IMR-90 (cell line): Measurements from ENCODE around the gene MEGF10.

Source experiments
- CEBPB ChIP-seq: IDR thresholded peaks from 2 replicates; pipeline ENCODE4 v1.6.1; 2012; ENCODE audit warnings: low read depth, low read length, improper control_type of control experiment
- CHD1 ChIP-seq: IDR thresholded peaks from 2 replicates; pipeline ENCODE4 v1.6.1; 2012; ENCODE audit warnings: low read depth, low read length, improper control_type of control experiment
- ELK1 ChIP-seq: fragments of 150-350 bp; IDR thresholded peaks from 2 replicates; pipeline ENCODE4 v1.6.1; 2016; ENCODE audit warnings: low read depth, mild to moderate bottlenecking, low read length, moderate library complexity, borderline replicate concordance
- FOS ChIP-seq: fragments of 150-350 bp; IDR thresholded peaks from 2 replicates; pipeline ENCODE4 v1.6.1; 2016; ENCODE audit warnings: low read depth, low read length
- MAZ ChIP-seq: IDR thresholded peaks from 2 replicates; pipeline ENCODE4 v1.6.1; 2012; ENCODE audit warnings: low read depth, mild to moderate bottlenecking, low read length, improper control_type of control experiment, moderate library complexity, borderline replicate concordance
- MXI1 ChIP-seq: IDR thresholded peaks from 2 replicates; pipeline ENCODE4 v1.6.1; 2012; ENCODE audit warnings: low read depth, mild to moderate bottlenecking, low read length, moderate library complexity, borderline replicate concordance
- NFE2L2 ChIP-seq: fragments of 150-350 bp; IDR thresholded peaks from 2 replicates; pipeline ENCODE4 v1.6.1; 2016; ENCODE audit warnings: low read depth, mild to moderate bottlenecking, low read length
- POLR2A ChIP-seq: IDR thresholded peaks from 2 replicates; pipeline ENCODE4 v1.6.1; 2012; ENCODE audit warnings: mild to moderate bottlenecking, low read depth, low read length
- RAD21 ChIP-seq: IDR thresholded peaks from 2 replicates; pipeline ENCODE4 v1.6.1; 2012; ENCODE audit warnings: low read length, improper control_type of control experiment
- RCOR1 ChIP-seq: IDR thresholded peaks from 2 replicates; pipeline ENCODE4 v1.6.1; 2012; ENCODE audit warnings: mild to moderate bottlenecking, low read length, improper control_type of control experiment; ENCODE audit not compliant: insufficient replicate concordance
- RFX5 ChIP-seq: IDR thresholded peaks from 2 replicates; pipeline ENCODE4 v1.8.0; 2012; ENCODE audit warnings: low read depth, mild to moderate bottlenecking, low read length, moderate library complexity
- SMC3 ChIP-seq: fragments of 150-350 bp; IDR thresholded peaks from 2 replicates; pipeline ENCODE4 v1.6.1; 2016; ENCODE audit warnings: low read depth, mild to moderate bottlenecking, antibody characterized with exemption, low read length, moderate library complexity
- USF2 ChIP-seq: fragments of 150-350 bp; IDR thresholded peaks from 2 replicates; pipeline ENCODE4 v1.6.1; 2017; ENCODE audit warnings: mild to moderate bottlenecking, antibody characterized with exemption, low read length, low read depth
- TF ChIP-seq, protein P1 (sequence below): conservative IDR thresholded peaks from 2 replicates; pipeline ENCODE4 v1.5.1; 2012; ENCODE audit warnings: mild to moderate bottlenecking, low read depth, low read length, improper control_type of control experiment

- TF ChIP-seq, protein P1, sequence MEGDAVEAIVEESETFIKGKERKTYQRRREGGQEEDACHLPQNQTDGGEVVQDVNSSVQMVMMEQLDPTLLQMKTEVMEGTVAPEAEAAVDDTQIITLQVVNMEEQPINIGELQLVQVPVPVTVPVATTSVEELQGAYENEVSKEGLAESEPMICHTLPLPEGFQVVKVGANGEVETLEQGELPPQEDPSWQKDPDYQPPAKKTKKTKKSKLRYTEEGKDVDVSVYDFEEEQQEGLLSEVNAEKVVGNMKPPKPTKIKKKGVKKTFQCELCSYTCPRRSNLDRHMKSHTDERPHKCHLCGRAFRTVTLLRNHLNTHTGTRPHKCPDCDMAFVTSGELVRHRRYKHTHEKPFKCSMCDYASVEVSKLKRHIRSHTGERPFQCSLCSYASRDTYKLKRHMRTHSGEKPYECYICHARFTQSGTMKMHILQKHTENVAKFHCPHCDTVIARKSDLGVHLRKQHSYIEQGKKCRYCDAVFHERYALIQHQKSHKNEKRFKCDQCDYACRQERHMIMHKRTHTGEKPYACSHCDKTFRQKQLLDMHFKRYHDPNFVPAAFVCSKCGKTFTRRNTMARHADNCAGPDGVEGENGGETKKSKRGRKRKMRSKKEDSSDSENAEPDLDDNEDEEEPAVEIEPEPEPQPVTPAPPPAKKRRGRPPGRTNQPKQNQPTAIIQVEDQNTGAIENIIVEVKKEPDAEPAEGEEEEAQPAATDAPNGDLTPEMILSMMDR, result no peak
- TF ChIP-seq RAD21, result no peak
- TF ChIP-seq POLR2A, result no peak
- TF ChIP-seq MXI1, result no peak
- no peak for TF ChIP-seq FOS
- TF ChIP-seq CEBPB, result no peak
- no peak for TF ChIP-seq CHD1
- TF ChIP-seq USF2, result no peak
- no peak for TF ChIP-seq SMC3
- no peak for TF ChIP-seq NFE2L2
- TF ChIP-seq RCOR1, result no peak
- TF ChIP-seq ELK1, result no peak
- TF ChIP-seq MAZ, result no peak
- no peak for TF ChIP-seq RFX5
These were observed 141.5 kb downstream of the MEGF10 start for GRCh38 chr5:127431977-127432585.
